K562 (cell line): Measurements from ENCODE around the gene ACRV1. TPM values are rescaled to one million over a fixed set of nuclear protein-coding genes. Genes with fewer than 3 reads are reported as not detected.

Source experiments
- ATAC-seq: fragments of 200-7000 bp; cut with Tn5 transposase; 3 replicates; pipeline ENCODE4 v1.9.1; 2020; ENCODE audit warnings: moderate library complexity
- BruUV-seq: library from RNA; stranded (reverse); fragments of 400-500 nt; replicated peaks from 2 replicates; lab custom pipeline; 2021; lab: Mats Ljungman, UMichigan
- CTCF ChIA-PET: fragments of 300-600 bp; formaldehyde crosslinking; extraction: SDS; loops from one replicate; lab custom pipeline; 2021; ENCODE audit warnings: low intra/inter-chr PET ratio; lab: Yijun Ruan, JAX
- POLR2A ChIA-PET: fragments of 300-600, 350-650 bp; sonication (Branson Sonifier 250); formaldehyde crosslinking; extraction: SDS; loops from one replicate; lab custom pipeline; 2021; ENCODE audit warnings: antibody characterized with exemption, inconsistent platforms; lab: Yijun Ruan, JAX
- DNase-seq, 4 experiments: peaks; one replicate each; pipeline versions ENCODE4 v3.0.0 to v3.0.0-alpha.2; 2011 to 2018; ENCODE audit warnings: low spot score in 3 of 4, mixed read lengths in 3 of 4; ENCODE audit errors: extremely low read depth in 1 of 4
- FAIRE-seq: peaks from 2 replicates; lab custom pipeline; 2011; peaks lifted over from hg19 to GRCh38; lab: Jason Lieb, UNC
- H2AFZ ChIP-seq: 2 replicates; pipeline ENCODE4 v1.6.0; 2011; ENCODE audit warnings: low read depth, low read length, control low read depth, inconsistent platforms
- H3K27ac ChIP-seq: fragments of 200-600 bp; 3 replicates; pipeline ENCODE4 v1.8.0; 2011; ENCODE audit warnings: low read depth, mild to moderate bottlenecking, control low read depth, inconsistent platforms, low read length, moderate library complexity, mixed read lengths; ENCODE audit errors: extremely low read depth
- H3K27me3 ChIP-seq, 2 experiments: fragments of 300-600 bp in 1 of 2; 2 replicates in 1 of 2; 3 replicates in 1 of 2; pipeline versions ENCODE4 v1.6.0 to v1.8.0; 2011; ENCODE audit warnings: inconsistent platforms in 2 of 2, low read length in 2 of 2, mild to moderate bottlenecking in 1 of 2, mixed read lengths in 1 of 2, moderate library complexity in 1 of 2; ENCODE audit not compliant: control insufficient read depth in 2 of 2, insufficient read depth in 2 of 2
- H3K36me3 ChIP-seq: fragments of 300-600 bp; 3 replicates; pipeline ENCODE4 v1.8.0; 2011; ENCODE audit warnings: mild to moderate bottlenecking, low read length, inconsistent platforms; ENCODE audit not compliant: control insufficient read depth, insufficient read depth
- H3K4me1 ChIP-seq, 2 experiments: fragments of 200-600 bp in 1 of 2; replicated peaks in 1 of 2; 2 replicates in 1 of 2; 3 replicates in 1 of 2; pipeline versions ENCODE4 v1.5.1 to v1.8.0; 2011; ENCODE audit warnings: inconsistent platforms in 2 of 2, low read length in 2 of 2, mild to moderate bottlenecking in 1 of 2, mixed read lengths in 1 of 2, moderate library complexity in 1 of 2; ENCODE audit not compliant: control insufficient read depth in 2 of 2, insufficient read depth in 2 of 2
- H3K4me2 ChIP-seq: 2 replicates; pipeline ENCODE4 v1.6.1; 2011; ENCODE audit warnings: low read length, control low read depth, inconsistent platforms, mixed read lengths; ENCODE audit not compliant: insufficient read depth
- H3K4me3 ChIP-seq: fragments of 200-600 bp; sonication (generic), shearing (Covaris generic); 2 replicates; pipeline ENCODE4 v1.5.1; 2016; ENCODE audit warnings: control low read depth, inconsistent platforms
- H3K79me2 ChIP-seq: fragments of 200-600 bp; 3 replicates; pipeline ENCODE4 v1.8.0; 2011; ENCODE audit warnings: low read length, inconsistent platforms; ENCODE audit not compliant: control insufficient read depth, insufficient read depth
- H3K9ac ChIP-seq, 2 experiments: 2 replicates each; pipeline versions ENCODE4 v1.6.0 to v1.6.1; 2011; ENCODE audit warnings: low read depth in 2 of 2, low read length in 2 of 2, control low read depth in 1 of 2, inconsistent platforms in 1 of 2, mild to moderate bottlenecking in 1 of 2, mixed read lengths in 1 of 2; ENCODE audit not compliant: insufficient read depth in 1 of 2
- H3K9me1 ChIP-seq: one replicate; pipeline ENCODE4 v1.6.0; 2011; ENCODE audit warnings: inconsistent platforms, mild to moderate bottlenecking, low read length, moderate library complexity; ENCODE audit not compliant: control insufficient read depth, insufficient read depth
- H3K9me3 ChIP-seq: replicated peaks from 2 replicates; pipeline ENCODE4 v1.5.1; 2011; ENCODE audit warnings: low read depth, low read length, inconsistent platforms; ENCODE audit not compliant: control insufficient read depth, insufficient read depth
- H4K20me1 ChIP-seq: replicated peaks from 2 replicates; pipeline ENCODE4 v1.6.1; 2011; ENCODE audit warnings: low read length, inconsistent platforms, mixed read lengths; ENCODE audit not compliant: control insufficient read depth, insufficient read depth
- CTCF ChIP-seq, 3 experiments: IDR thresholded peaks in 2 of 3; conservative IDR thresholded peaks in 1 of 3; 2 replicates each; pipeline ENCODE4 v1.5.1; 2011 to 2012; ENCODE audit warnings: low read length in 3 of 3, mild to moderate bottlenecking in 3 of 3, control low read depth in 2 of 3, improper control_type of control experiment in 1 of 3, inconsistent platforms in 1 of 3, low read depth in 1 of 3, mixed read lengths in 1 of 3, moderate library complexity in 1 of 3; ENCODE audit not compliant: insufficient read depth in 2 of 3
- ZNF282 ChIP-seq: sonication (generic); formaldehyde crosslinking; IDR thresholded peaks from 2 replicates; pipeline ENCODE4 v1.8.1; 2023; ENCODE audit warnings: missing genetic modification reagents
- WGBS: fragments of 100-300 bp; shearing (Covaris generic); methylation state at CpG from one replicate; pipeline ENCODE4 v1.1.6; 2016; ENCODE audit warnings: low coverage, mixed read lengths; ENCODE audit not compliant: insufficient coverage; ENCODE audit errors: missing lambda C conversion rate; 5-methylcytosine and 5-hydroxymethylcytosine counted together
- in situ Hi-C: fragments of 300-500 bp; cut with MboI; formaldehyde crosslinking; loops from 4 replicates; pipeline ENCODE4 v1.15.0; 2018; ENCODE audit warnings: inconsistent platforms, mixed read lengths
- intact Hi-C: fragments of 100-400 bp; cut with micrococcal nuclease; formaldehyde crosslinking; loops from 2 replicates; pipeline ENCODE4 v1.14.2; 2022
- polyA plus RNA-seq, 8 experiments: library from polyadenylated mRNA; depleted of rRNA in 4 of 8; stranded (reverse) in 5 of 8; unstranded in 3 of 8; fragments of >200 nt; fragmentation: Nextera tagmentation in 2 of 8; fragmentation: Illumina TruSeq in 1 of 8; extraction: Ambion mirVana in 2 of 8; extraction: Trizol in 1 of 8; gene quantifications; 2 replicates each; pipeline versions ENCODE4 v1.2.1 to v1.2.3, GENCODE V29; 2011 to 2014; ENCODE audit warnings: inconsistent platforms in 1 of 8, missing spikeins in 1 of 8
- total RNA-seq, 7 experiments: library from RNA; depleted of rRNA in 6 of 7; stranded (reverse); fragments of >200 nt in 6 of 7; fragmentation: Illumina TruSeq in 2 of 7; extraction: Trizol in 2 of 7; gene quantifications; 2 replicates each; pipeline versions ENCODE4 v1.2.1 to v1.2.3, GENCODE V29; 2011 to 2021; ENCODE audit warnings: low replicate concordance in 1 of 7

The ACRV1 gene
- total and polyA plus RNA-seq, 9 of the 15 experiments (the other 6 are each of a cell fraction or from before 2014, with no cell fraction given) = 0.22 to 0.25 TPM; not detected in 7

- Histone ChIP-seq H3K79me2 (no peaks in the 10 kb centered on the region), H2AFZ (no peak overlapping the region), H3K36me3 (peaks cover 92% of the 10 kb centered on the region), H3K4me3 (no peak overlapping the region), H3K4me1 (no peaks in the 10 kb centered on the region), H4K20me1 (no peaks in the 10 kb centered on the region), H3K9me1 (no peaks in the 10 kb centered on the region), H3K4me2 (no peak overlapping the region), H3K9ac (no peak overlapping the region), H3K27me3 (no peaks in the 10 kb centered on the region), H3K9me3 (no peaks in the 10 kb centered on the region), H3K27ac (no peak overlapping the region)
- ChIA-PET CTCF (no interaction called here), POLR2A (no interaction called here)
- TF ChIP-seq CTCF (IDR thresholded peaks at IDR 0.05 in 2 of 3, conservative IDR thresholded peaks at IDR 0.05 in 1 of 3; ENCODE audit: insufficient read depth in 2 of 3, low read depth in 1 of 3, low read length in 3 of 3) (peak in 1 of 3 experiments; percentile 7; a peak in 1 of 6 replicates), ZNF282 (no peak)
- in situ Hi-C loops (no loop called here), intact Hi-C loops (no loop called here)
- DNase-seq (no peak), FAIRE-seq (no peak), ATAC-seq (peak; percentile 51; the same call in 1 of the 3 replicates)
- WGBS = 60% methylated on average over 3 of the region's 3 CpGs
- BruUV-seq = no TSS peak
These were observed 42.8 kb downstream of the ACRV1 start for GRCh38 chr11:125637840-125638239.
